ENCODE results near the gene FAM83C.

FAM83C gene

GRCh38 chr20:35328689-35329088 lies 36.5 kb upstream of the FAM83C start:
- H3K4me3 ChIP-seq (ENCODE audit: low read length): no peak overlapping the region
- H3K4me1 ChIP-seq (ENCODE audit: control insufficient read depth, insufficient read depth, low read length): no peaks in the 10 kb centered on the region; the same call in 1 of the 2 replicates
- no peak for DNase-seq (ENCODE audit: low read depth, low spot score)
- H3K9me3 ChIP-seq (ENCODE audit: control insufficient read depth, insufficient read depth, low read length): no peaks in the 10 kb centered on the region
- no peaks in the 10 kb centered on the region for H3K27me3 ChIP-seq (ENCODE audit: control insufficient read depth, insufficient read depth, low read length)
- no peaks in the 10 kb centered on the region for H3K36me3 ChIP-seq (ENCODE audit: control insufficient read depth, insufficient read depth, low read length)
- H3K27ac ChIP-seq (ENCODE audit: low read length): no peak overlapping the region
- no CpG with 5 or more reads among the region's 4 CpGs for WGBS (ENCODE audit: insufficient coverage, insufficient read length)

GRCh38 chr20:35328095-35328685 lies 36.0 kb upstream of the FAM83C start:
- no peaks in the 10 kb centered on the region for H3K9me3 ChIP-seq (ENCODE audit: control insufficient read depth, insufficient read depth, low read length)
- H3K36me3 ChIP-seq (ENCODE audit: control insufficient read depth, insufficient read depth, low read length): no peaks in the 10 kb centered on the region
- no peak overlapping the region for H3K4me3 ChIP-seq (ENCODE audit: low read length)
- H3K27me3 ChIP-seq (ENCODE audit: control insufficient read depth, insufficient read depth, low read length): no peaks in the 10 kb centered on the region
- no CpG with 5 or more reads among the region's 3 CpGs for WGBS (ENCODE audit: insufficient coverage, insufficient read length)
- no peaks in the 10 kb centered on the region; the same call in 1 of the 2 replicates for H3K4me1 ChIP-seq (ENCODE audit: control insufficient read depth, insufficient read depth, low read length)
- no peak overlapping the region for H3K27ac ChIP-seq (ENCODE audit: low read length)
- no peak for DNase-seq (ENCODE audit: low read depth, low spot score)

- Histone ChIP-seq H3K9me3 (ENCODE audit: control insufficient read depth, insufficient read depth, low read length) (no peaks in the 10 kb centered on the region), H3K4me3 (ENCODE audit: low read length) (no peak overlapping the region), H3K27ac (ENCODE audit: low read length) (no peak overlapping the region), H3K27me3 (ENCODE audit: control insufficient read depth, insufficient read depth, low read length) (no peaks in the 10 kb centered on the region), H3K4me1 (ENCODE audit: control insufficient read depth, insufficient read depth, low read length) (no peaks in the 10 kb centered on the region; the same call in 1 of the 2 replicates), H3K36me3 (ENCODE audit: control insufficient read depth, insufficient read depth, low read length) (no peaks in the 10 kb centered on the region)
- no CpG with 5 or more reads among the region's 4 CpGs for WGBS (ENCODE audit: insufficient coverage, insufficient read length)
- no peak for DNase-seq (ENCODE audit: low read depth, low spot score)
These were observed 35.1 kb upstream of the FAM83C start for GRCh38 chr20:35327074-35327976.

- no peaks in the 10 kb centered on the region for H3K9me3 ChIP-seq (ENCODE audit: control insufficient read depth, insufficient read depth, low read length)
- H3K4me1 ChIP-seq (ENCODE audit: control insufficient read depth, insufficient read depth, low read length): no peaks in the 10 kb centered on the region; the same call in 1 of the 2 replicates
- H3K4me3 ChIP-seq (ENCODE audit: low read length): no peak overlapping the region
- H3K27me3 ChIP-seq (ENCODE audit: control insufficient read depth, insufficient read depth, low read length): no peaks in the 10 kb centered on the region
- no CpG with 5 or more reads among the region's 3 CpGs for WGBS (ENCODE audit: insufficient coverage, insufficient read length)
- no peaks in the 10 kb centered on the region for H3K36me3 ChIP-seq (ENCODE audit: control insufficient read depth, insufficient read depth, low read length)
- no peak for DNase-seq (ENCODE audit: low read depth, low spot score)
- H3K27ac ChIP-seq (ENCODE audit: low read length): no peak overlapping the region
These were observed 34.5 kb upstream of the FAM83C start for GRCh38 chr20:35326740-35327073.

GRCh38 chr20:35326021-35326739 lies 34.0 kb upstream of the FAM83C start:
- Histone ChIP-seq H3K9me3 (ENCODE audit: control insufficient read depth, insufficient read depth, low read length) (no peaks in the 10 kb centered on the region), H3K4me3 (ENCODE audit: low read length) (no peak overlapping the region), H3K36me3 (ENCODE audit: control insufficient read depth, insufficient read depth, low read length) (no peaks in the 10 kb centered on the region), H3K27me3 (ENCODE audit: control insufficient read depth, insufficient read depth, low read length) (no peaks in the 10 kb centered on the region), H3K27ac (ENCODE audit: low read length) (no peak overlapping the region), H3K4me1 (ENCODE audit: control insufficient read depth, insufficient read depth, low read length) (no peaks in the 10 kb centered on the region; the same call in 1 of the 2 replicates)
- no CpG with 5 or more reads among the region's 11 CpGs for WGBS (ENCODE audit: insufficient coverage, insufficient read length)
- DNase-seq (ENCODE audit: low read depth, low spot score): no peak

GRCh38 chr20:35325401-35325800 lies 33.2 kb upstream of the FAM83C start:
- H3K4me1 ChIP-seq (ENCODE audit: control insufficient read depth, insufficient read depth, low read length): peaks cover 4% of the 10 kb centered on the region
- H3K9me3 ChIP-seq (ENCODE audit: control insufficient read depth, insufficient read depth, low read length): no peaks in the 10 kb centered on the region
- H3K27ac ChIP-seq (ENCODE audit: low read length): no peak overlapping the region
- WGBS (ENCODE audit: insufficient coverage, insufficient read length): no CpG with 5 or more reads among the region's 6 CpGs
- DNase-seq (ENCODE audit: low read depth, low spot score): no peak
- H3K27me3 ChIP-seq (ENCODE audit: control insufficient read depth, insufficient read depth, low read length): no peaks in the 10 kb centered on the region
- H3K4me3 ChIP-seq (ENCODE audit: low read length): no peak overlapping the region
- H3K36me3 ChIP-seq (ENCODE audit: control insufficient read depth, insufficient read depth, low read length): no peaks in the 10 kb centered on the region

- no peaks in the 10 kb centered on the region for H3K9me3 ChIP-seq (ENCODE audit: control insufficient read depth, insufficient read depth, low read length)
- no CpG with 5 or more reads among the region's 3 CpGs for WGBS (ENCODE audit: insufficient coverage, insufficient read length)
- no peak overlapping the region for H3K4me3 ChIP-seq (ENCODE audit: low read length)
- H3K4me1 ChIP-seq (ENCODE audit: control insufficient read depth, insufficient read depth, low read length): peaks cover 6% of the 10 kb centered on the region
- H3K27ac ChIP-seq (ENCODE audit: low read length): no peak overlapping the region
- no peaks in the 10 kb centered on the region for H3K27me3 ChIP-seq (ENCODE audit: control insufficient read depth, insufficient read depth, low read length)
- no peaks in the 10 kb centered on the region for H3K36me3 ChIP-seq (ENCODE audit: control insufficient read depth, insufficient read depth, low read length)
- DNase-seq (ENCODE audit: low read depth, low spot score): no peak
These were observed 28.3 kb upstream of the FAM83C start for GRCh38 chr20:35320396-35321126.

GRCh38 chr20:35319871-35320197 lies 27.6 kb upstream of the FAM83C start:
- no peak overlapping the region for H3K27ac ChIP-seq (ENCODE audit: low read length)
- no peaks in the 10 kb centered on the region for H3K36me3 ChIP-seq (ENCODE audit: control insufficient read depth, insufficient read depth, low read length)
- H3K4me3 ChIP-seq (ENCODE audit: low read length): no peak overlapping the region
- no peak for DNase-seq (ENCODE audit: low read depth, low spot score)
- H3K27me3 ChIP-seq (ENCODE audit: control insufficient read depth, insufficient read depth, low read length): no peaks in the 10 kb centered on the region
- H3K4me1 ChIP-seq (ENCODE audit: control insufficient read depth, insufficient read depth, low read length): peaks cover 6% of the 10 kb centered on the region
- H3K9me3 ChIP-seq (ENCODE audit: control insufficient read depth, insufficient read depth, low read length): no peaks in the 10 kb centered on the region

- no peak overlapping the region for H3K27ac ChIP-seq (ENCODE audit: low read length)
- no peak overlapping the region for H3K4me3 ChIP-seq (ENCODE audit: low read length)
- no peak for DNase-seq (ENCODE audit: low read depth, low spot score)
- no peaks in the 10 kb centered on the region for H3K9me3 ChIP-seq (ENCODE audit: control insufficient read depth, insufficient read depth, low read length)
- no CpG with 5 or more reads among the region's 5 CpGs for WGBS (ENCODE audit: insufficient coverage, insufficient read length)
- H3K4me1 ChIP-seq (ENCODE audit: control insufficient read depth, insufficient read depth, low read length): peaks cover 6% of the 10 kb centered on the region
- H3K27me3 ChIP-seq (ENCODE audit: control insufficient read depth, insufficient read depth, low read length): no peaks in the 10 kb centered on the region
- H3K36me3 ChIP-seq (ENCODE audit: control insufficient read depth, insufficient read depth, low read length): no peaks in the 10 kb centered on the region
These were observed 27.1 kb upstream of the FAM83C start for GRCh38 chr20:35319192-35319870.
